Common myeloid progenitor, CD34-positive (primary cell): ENCODE results near the gene NBPF15.
"Not testable (repeated sequence)": the region's sequence is repeated elsewhere in the genome, so short reads cannot be mapped to it uniquely, and the experiment has no call there.

Experiments
- CTCF ChIA-PET: fragments of 350-600 bp; sonication (Branson Sonifier 250); formaldehyde crosslinking; loops from one replicate; lab custom pipeline; 2021; ENCODE audit warnings: antibody characterized with exemption; lab: Charles Lee
- POLR2A ChIA-PET: fragments of 350-600 bp; sonication (Branson Sonifier 250); formaldehyde crosslinking; loops from one replicate; lab custom pipeline; 2021; ENCODE audit warnings: antibody characterized with exemption; lab: Charles Lee
- DNase-seq, 3 donors: peaks; one replicate each; pipeline versions ENCODE4 v3.0.0 to v3.0.0-alpha.2; 2013
- H3K27ac ChIP-seq, 2 experiments: 1 replicate in 1 of 2; 2 replicates in 1 of 2; pipeline ENCODE4 v1.7.0; 2013; ENCODE audit warnings: inconsistent platforms in 2 of 2, low read length in 2 of 2, mild to moderate bottlenecking in 2 of 2, low read depth in 1 of 2, moderate library complexity in 1 of 2; ENCODE audit not compliant: severe bottlenecking in 2 of 2, insufficient read depth in 1 of 2, poor library complexity in 1 of 2
- H3K27me3 ChIP-seq, 5 experiments: replicated peaks in 2 of 5; 1 replicate in 3 of 5; 2 replicates in 2 of 5; pipeline versions ENCODE4 v1.6.1 to v1.7.0; 2013; ENCODE audit warnings: low read length in 4 of 5, mild to moderate bottlenecking in 2 of 5, moderate library complexity in 2 of 5, inconsistent platforms in 1 of 5; ENCODE audit not compliant: insufficient read depth in 5 of 5, control insufficient read depth in 4 of 5
- H3K36me3 ChIP-seq, 4 experiments: 1 replicate in 2 of 4; 2 replicates in 2 of 4; pipeline versions ENCODE4 v1.6.1 to v1.7.0; 2013; ENCODE audit warnings: low read length in 3 of 4, control low read depth in 1 of 4, mild to moderate bottlenecking in 1 of 4; ENCODE audit not compliant: control insufficient read depth in 4 of 4, insufficient read depth in 4 of 4
- H3K4me1 ChIP-seq, 4 experiments: 1 replicate in 3 of 4; 2 replicates in 1 of 4; pipeline versions ENCODE4 v1.6.1 to v1.7.1; 2013; ENCODE audit warnings: low read length in 3 of 4, mild to moderate bottlenecking in 3 of 4, control low read depth in 1 of 4, inconsistent platforms in 1 of 4, moderate library complexity in 1 of 4; ENCODE audit not compliant: control insufficient read depth in 4 of 4, insufficient read depth in 4 of 4; ENCODE audit errors: control extremely low read depth in 1 of 4
- H3K4me3 ChIP-seq, 7 experiments: 1 replicate in 4 of 7; 2 replicates in 3 of 7; pipeline versions ENCODE4 v1.5.1 to v1.7.0; 2013; ENCODE audit warnings: mild to moderate bottlenecking in 7 of 7, low read length in 6 of 7, moderate library complexity in 6 of 7, inconsistent platforms in 2 of 7, low read depth in 2 of 7, control low read depth in 1 of 7; ENCODE audit not compliant: insufficient read depth in 4 of 7, control insufficient read depth in 1 of 7; ENCODE audit errors: extremely low read depth in 1 of 7
- H3K9me3 ChIP-seq, 5 experiments: 1 replicate in 4 of 5; 2 replicates in 1 of 5; pipeline versions ENCODE4 v1.6.1 to v1.7.1; 2013; ENCODE audit warnings: low read length in 4 of 5, mild to moderate bottlenecking in 2 of 5, inconsistent platforms in 1 of 5, low read depth in 1 of 5, moderate library complexity in 1 of 5; ENCODE audit not compliant: control insufficient read depth in 4 of 5, insufficient read depth in 2 of 5; ENCODE audit errors: control extremely low read depth in 1 of 5
- WGBS: methylation state at CpG from one replicate; pipeline ENCODE4 v1.1.5; 2013; ENCODE audit not compliant: insufficient coverage; 5-methylcytosine and 5-hydroxymethylcytosine counted together

Gene NBPF15

GRCh38 chr1:144412491-144413403, 48.7 kb downstream of the NBPF15 start:
- Histone ChIP-seq H3K4me3 (peak overlapping the region; percentile 13 to 83 (median 57)), H3K27ac (peak overlapping the region in 1 of 2 experiments; percentile 74)
- H3K4me1 ChIP-seq, H3K9me3 ChIP-seq, H3K36me3 ChIP-seq, H3K27me3 ChIP-seq, CTCF ChIA-PET: not testable (repeated sequence)
- 0% methylated on average over 9 of the region's 41 CpGs for WGBS
- POLR2A ChIA-PET = interaction anchor here (0.6 to 1.5 kb wide), 3 partner anchors 133 to 868 kb away, joined by 4 to 8 read pairs (median 4); no protein-coding TSS in a partner anchor
- peak; percentile 98 to 99 (median 98) for DNase-seq

GRCh38 chr1:144412068-144412471, 49.4 kb downstream of the NBPF15 start:
- POLR2A ChIA-PET = interaction anchor here (0.6 to 1.5 kb wide), 3 partner anchors 134 to 869 kb away, joined by 4 to 8 read pairs (median 4); no protein-coding TSS in a partner anchor
- CTCF ChIA-PET, H3K4me1 ChIP-seq, H3K9me3 ChIP-seq, H3K36me3 ChIP-seq, H3K27me3 ChIP-seq: not testable (repeated sequence)
- Histone ChIP-seq H3K27ac (peak overlapping the region in 1 of 2 experiments; percentile 74), H3K4me3 (peak overlapping the region in 3 of 7 experiments; percentile 26 to 83 (median 36))
- peak; percentile 82 to 90 (median 86) for DNase-seq
- WGBS = 0% methylated on average over 7 of the region's 23 CpGs

GRCh38 chr1:144402807-144403206, 58.7 kb downstream of the NBPF15 start:
- DNase-seq, POLR2A ChIA-PET, H3K27me3 ChIP-seq, H3K36me3 ChIP-seq, H3K4me3 ChIP-seq, H3K9me3 ChIP-seq, H3K4me1 ChIP-seq, CTCF ChIA-PET, H3K27ac ChIP-seq: not testable (repeated sequence)
- no CpG with 5 or more reads among the region's 5 CpGs for WGBS

DNA sequence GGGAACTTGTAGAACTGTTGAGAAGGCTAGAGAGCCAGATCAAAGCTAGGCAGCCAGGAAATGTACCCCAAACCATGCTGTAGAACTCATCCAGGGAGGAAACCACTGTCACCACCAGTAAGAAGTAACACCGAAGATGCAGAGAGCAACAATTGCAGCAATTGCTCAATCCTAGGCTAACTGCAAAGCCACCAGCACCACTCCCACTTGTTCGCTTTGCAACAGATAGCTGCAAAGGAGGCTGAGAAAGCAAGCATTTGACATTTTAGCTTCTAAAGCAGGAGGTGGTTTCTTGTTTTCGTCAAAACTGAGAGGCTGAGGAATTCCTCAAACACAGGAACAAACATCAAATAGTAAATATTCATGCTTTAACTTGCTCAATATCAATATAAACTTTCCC, 89.8 kb downstream of the NBPF15 start:
- H3K27ac ChIP-seq, H3K36me3 ChIP-seq, CTCF ChIA-PET, H3K4me3 ChIP-seq, H3K27me3 ChIP-seq, DNase-seq, H3K9me3 ChIP-seq, H3K4me1 ChIP-seq, POLR2A ChIA-PET: not testable (repeated sequence)
- WGBS = no CpG with 5 or more reads among the region's 3 CpGs
